Thymus (tissue), 14 donors: ENCODE data around the gene ADRB2. TPM values are rescaled to one million over a fixed set of nuclear protein-coding genes. Genes with fewer than 3 reads are reported as not detected.

Experiments used
- DNase-seq, 9 donors: peaks; one replicate each; pipeline ENCODE4 v3.0.0-alpha.2; 2013; ENCODE audit warnings: low spot score in 9 of 9, low read depth in 6 of 9, missing footprints in 1 of 9
- H3K27ac ChIP-seq, 2 donors: one replicate each; pipeline ENCODE4 v1.5.1; 2013; ENCODE audit warnings: control low read depth in 1 of 2, low read depth in 1 of 2, low read length in 1 of 2, mild to moderate bottlenecking in 1 of 2, moderate library complexity in 1 of 2
- H3K27me3 ChIP-seq, 2 donors: one replicate each; pipeline ENCODE4 v1.5.1; 2013; ENCODE audit warnings: low read length in 1 of 2; ENCODE audit not compliant: control insufficient read depth in 2 of 2, insufficient read depth in 1 of 2
- H3K36me3 ChIP-seq, 2 donors: one replicate each; pipeline ENCODE4 v1.5.1; 2013; ENCODE audit warnings: low read length in 1 of 2, mild to moderate bottlenecking in 1 of 2, moderate library complexity in 1 of 2; ENCODE audit not compliant: control insufficient read depth in 2 of 2, insufficient read depth in 2 of 2
- H3K4me1 ChIP-seq, 2 donors: one replicate each; pipeline ENCODE4 v1.5.1; 2013; ENCODE audit warnings: low read length in 2 of 2; ENCODE audit not compliant: control insufficient read depth in 2 of 2, insufficient read depth in 2 of 2
- H3K4me3 ChIP-seq, 2 donors: one replicate each; pipeline ENCODE4 v1.5.1; 2013; ENCODE audit warnings: low read length in 2 of 2, control low read depth in 1 of 2, mild to moderate bottlenecking in 1 of 2
- H3K9me3 ChIP-seq, 2 donors: one replicate each; pipeline ENCODE4 v1.5.1; 2013; ENCODE audit warnings: low read length in 1 of 2, mild to moderate bottlenecking in 1 of 2; ENCODE audit not compliant: control insufficient read depth in 2 of 2, insufficient read depth in 1 of 2
- WGBS: extraction: QIAGEN DNeasy Blood & Tissue Kit; methylation state at CpG from one replicate; pipeline ENCODE4 v1.1.7; 2013; 5-methylcytosine and 5-hydroxymethylcytosine counted together
- long read RNA-seq, 10 donors: transcript quantifications; one replicate each; lab custom pipeline, GENCODE V29; 2026
- polyA plus RNA-seq: library from polyadenylated mRNA; stranded (reverse); fragments of 200-250 nt; gene quantifications from one replicate; pipeline ENCODE4 v1.2.3, GENCODE V29; 2013
- total RNA-seq: library from RNA; stranded (reverse); fragments of 120-200 nt; gene quantifications from one replicate; pipeline ENCODE4 v1.2.4, GENCODE V29; 2013
- donor health status: healthy.

The ADRB2 gene
- total RNA-seq (2.2 TPM), polyA plus RNA-seq (1.9 TPM)
- long read RNA-seq, donor 1 = 0 reads
- long read RNA-seq, donor 2 = 0 reads
- long read RNA-seq, donor 3, partial matches to known transcripts = 0 of 3 reads
- long read RNA-seq, donor 3, other reads (novel, unspliced or antisense) = 0 of 3 reads
- long read RNA-seq, donor 4, partial matches to known transcripts = 0 of 1 reads
- long read RNA-seq, donor 4, other reads (novel, unspliced or antisense) = 0 of 1 reads
- long read RNA-seq, donor 5, transcript ADRB2-201 (1 exons, 3,443 nt) = major isoform, 6 of 6 reads
- long read RNA-seq, donor 5, partial matches to known transcripts = 0 of 6 reads
- long read RNA-seq, donor 5, other reads (novel, unspliced or antisense) = 0 of 6 reads
- long read RNA-seq, donor 6 = 0 reads
- long read RNA-seq, donor 7, partial matches to known transcripts = 0 of 2 reads
- long read RNA-seq, donor 7, other reads (novel, unspliced or antisense) = 0 of 2 reads
- long read RNA-seq, donor 8, partial matches to known transcripts = 0 of 1 reads
- long read RNA-seq, donor 8, other reads (novel, unspliced or antisense) = 0 of 1 reads
- long read RNA-seq, donor 9, transcript ADRB2-201 (1 exons, 3,443 nt) = major isoform, 5 of 5 reads
- long read RNA-seq, donor 9, partial matches to known transcripts = 0 of 5 reads
- long read RNA-seq, donor 9, other reads (novel, unspliced or antisense) = 0 of 5 reads
- long read RNA-seq, donor 10, partial matches to known transcripts = 0 of 1 reads
- long read RNA-seq, donor 10, other reads (novel, unspliced or antisense) = 0 of 1 reads

DNA sequence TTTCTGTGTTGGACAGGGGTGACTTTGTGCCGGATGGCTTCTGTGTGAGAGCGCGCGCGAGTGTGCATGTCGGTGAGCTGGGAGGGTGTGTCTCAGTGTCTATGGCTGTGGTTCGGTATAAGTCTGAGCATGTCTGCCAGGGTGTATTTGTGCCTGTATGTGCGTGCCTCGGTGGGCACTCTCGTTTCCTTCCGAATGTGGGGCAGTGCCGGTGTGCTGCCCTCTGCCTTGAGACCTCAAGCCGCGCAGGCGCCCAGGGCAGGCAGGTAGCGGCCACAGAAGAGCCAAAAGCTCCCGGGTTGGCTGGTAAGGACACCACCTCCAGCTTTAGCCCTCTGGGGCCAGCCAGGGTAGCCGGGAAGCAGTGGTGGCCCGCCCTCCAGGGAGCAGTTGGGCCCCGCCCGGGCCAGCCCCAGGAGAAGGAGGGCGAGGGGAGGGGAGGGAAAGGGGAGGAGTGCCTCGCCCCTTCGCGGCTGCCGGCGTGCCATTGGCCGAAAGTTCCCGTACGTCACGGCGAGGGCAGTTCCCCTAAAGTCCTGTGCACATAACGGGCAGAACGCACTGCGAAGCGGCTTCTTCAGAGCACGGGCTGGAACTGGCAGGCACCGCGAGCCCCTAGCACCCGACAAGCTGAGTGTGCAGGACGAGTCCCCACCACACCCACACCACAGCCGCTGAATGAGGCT is at the start of gene ADRB2:
Gene ADRB2 (plus strand): TSS at position 559 of the 686 bp plus-strand sequence. CDS start 221 bp downstream, outside the sequence.
- peaks cover 4 to 13% of the 10 kb centered on the region in 2 donors for H3K4me1 ChIP-seq
- DNase-seq = peak; percentile 69 to 92 (median 81)
- no peaks in the 10 kb centered on the region for H3K36me3 ChIP-seq
- H3K27ac ChIP-seq = peak within 1 kb of the TSS; percentile 68 to 90
- H3K27me3 ChIP-seq = peaks cover 4 to 32% of the 10 kb centered on the region in 2 donors
- H3K4me3 ChIP-seq = peak within 1 kb of the TSS; percentile 64 to 69
- WGBS = under 1% methylated on average over 42 of the region's 42 CpGs
- peaks cover 0 to 2% of the 10 kb centered on the region in 2 donors for H3K9me3 ChIP-seq

DNA sequence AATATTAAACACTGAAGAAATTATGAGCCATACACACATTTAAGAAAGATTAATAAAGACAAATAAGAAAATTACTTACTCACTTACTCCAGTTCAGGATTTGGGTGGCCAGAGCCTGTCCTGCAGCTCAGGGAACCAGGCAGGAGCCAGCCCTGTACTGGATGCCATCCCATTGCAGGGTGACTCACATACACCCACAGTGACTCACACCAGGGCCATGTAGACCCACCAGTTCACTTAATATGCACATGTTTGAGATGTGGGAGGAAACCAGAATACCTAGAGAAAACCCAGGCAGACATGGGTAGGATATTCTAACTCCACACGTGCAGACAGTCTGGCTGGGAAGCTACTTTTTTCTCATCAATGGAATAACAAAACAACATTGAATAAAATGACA is 49.6 kb upstream of the ADRB2 start:
- Histone ChIP-seq H3K27ac (no peak overlapping the region), H3K4me1 (no peaks in the 10 kb centered on the region), H3K9me3 (no peaks in the 10 kb centered on the region), H3K36me3 (no peaks in the 10 kb centered on the region), H3K27me3 (no peaks in the 10 kb centered on the region), H3K4me3 (no peak overlapping the region)
- 94% methylated on average over 1 of the region's 1 CpG for WGBS
- DNase-seq = no peak

DNA sequence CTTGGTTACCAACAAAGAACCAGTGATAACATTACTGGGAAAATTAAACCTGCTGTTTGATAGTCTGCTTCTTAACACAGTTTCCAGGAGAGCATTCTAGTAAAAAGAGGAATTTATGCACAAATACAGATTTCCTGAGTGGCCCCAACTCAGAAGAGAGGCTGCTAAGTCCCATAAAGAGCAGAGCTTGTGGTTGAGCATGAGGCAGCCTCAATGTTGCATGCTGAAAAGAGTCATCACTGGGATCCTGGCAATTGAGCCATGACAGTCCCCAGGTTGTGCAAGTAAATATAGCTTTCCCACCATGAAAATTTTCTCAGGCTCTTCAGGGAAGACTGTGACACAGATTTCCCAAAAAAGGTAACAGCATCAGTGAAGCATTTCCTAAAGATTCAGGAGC is 47.5 kb upstream of the ADRB2 start:
- Histone ChIP-seq H3K36me3 (no peaks in the 10 kb centered on the region), H3K27me3 (no peaks in the 10 kb centered on the region), H3K27ac (no peak overlapping the region), H3K4me3 (no peak overlapping the region), H3K4me1 (no peaks in the 10 kb centered on the region), H3K9me3 (no peaks in the 10 kb centered on the region)
- DNase-seq = no peak

DNA sequence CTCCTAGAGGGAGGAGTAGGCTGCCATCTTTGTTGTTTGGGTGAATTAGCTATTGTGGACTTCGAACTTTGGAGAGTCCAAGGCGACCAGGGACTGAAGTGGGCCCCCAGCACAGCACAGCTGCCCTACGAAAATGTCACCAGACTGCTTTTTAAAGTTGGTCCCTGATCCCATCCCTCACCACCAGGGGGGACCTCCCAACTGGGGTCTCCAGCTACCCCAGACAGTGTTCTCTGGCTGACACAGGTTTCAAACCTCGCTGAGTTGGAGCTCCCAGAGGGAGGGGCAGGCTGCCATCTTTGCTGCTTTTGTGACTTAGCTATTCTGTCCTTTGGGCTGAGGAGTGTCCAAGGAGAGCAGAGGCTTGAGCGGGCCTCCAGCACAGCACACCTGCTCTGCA is 45.7 kb upstream of the ADRB2 start:
- DNase-seq = no peak
- Histone ChIP-seq H3K36me3 (no peaks in the 10 kb centered on the region), H3K27me3 (no peaks in the 10 kb centered on the region), H3K27ac (no peak overlapping the region), H3K4me3 (no peak overlapping the region), H3K9me3 (no peaks in the 10 kb centered on the region), H3K4me1 (no peaks in the 10 kb centered on the region)
- 97% methylated on average over 5 of the region's 5 CpGs for WGBS

DNA sequence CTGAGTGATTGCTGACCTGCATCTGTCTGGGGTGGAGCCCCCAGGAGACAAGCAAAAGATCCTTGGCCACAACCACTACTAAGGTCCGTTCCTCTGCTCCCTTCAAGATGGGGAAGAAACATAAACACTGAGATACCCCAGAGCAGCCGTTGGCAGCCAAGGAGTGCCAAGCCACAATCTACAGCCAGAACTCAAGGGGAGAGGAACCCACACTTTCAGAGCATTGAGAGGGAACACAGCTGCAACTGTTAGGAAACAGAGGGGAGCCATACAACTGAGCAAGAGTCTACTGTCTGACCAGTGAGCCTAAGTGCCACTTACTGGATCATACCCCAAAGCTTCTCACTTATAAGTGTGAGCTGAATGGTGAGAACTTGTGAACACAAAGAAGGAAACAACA is 44.6 kb upstream of the ADRB2 start:
- H3K4me3 ChIP-seq = no peak overlapping the region
- no peaks in the 10 kb centered on the region for H3K9me3 ChIP-seq
- H3K27ac ChIP-seq = no peak overlapping the region
- DNase-seq = no peak
- no peaks in the 10 kb centered on the region for H3K4me1 ChIP-seq
- no peaks in the 10 kb centered on the region for H3K27me3 ChIP-seq
- 21% methylated on average over 2 of the region's 2 CpGs for WGBS
- H3K36me3 ChIP-seq = no peaks in the 10 kb centered on the region

DNA sequence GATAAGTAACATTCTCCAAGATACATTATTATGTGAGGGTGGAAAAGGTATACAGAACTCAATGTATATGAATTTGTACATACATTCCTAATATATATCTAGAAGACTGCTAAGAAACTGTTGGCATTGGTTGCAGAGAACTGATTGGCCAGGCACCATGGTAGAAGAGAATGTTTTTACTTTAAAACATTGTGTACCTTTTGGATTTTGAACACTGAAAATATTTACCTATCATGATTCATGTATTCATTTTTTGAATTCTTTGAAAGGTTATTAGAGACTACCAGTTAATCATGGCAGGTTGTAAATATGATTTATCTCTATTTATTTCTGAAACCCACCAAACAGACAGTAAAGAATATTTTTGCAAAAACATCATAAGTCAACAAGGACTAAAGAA is 41.2 kb upstream of the ADRB2 start:
- H3K4me3 ChIP-seq = no peak overlapping the region
- no peak overlapping the region for H3K27ac ChIP-seq
- no peaks in the 10 kb centered on the region for H3K9me3 ChIP-seq
- DNase-seq = no peak
- no peaks in the 10 kb centered on the region for H3K27me3 ChIP-seq
- H3K36me3 ChIP-seq = no peaks in the 10 kb centered on the region
- no peaks in the 10 kb centered on the region for H3K4me1 ChIP-seq

DNA sequence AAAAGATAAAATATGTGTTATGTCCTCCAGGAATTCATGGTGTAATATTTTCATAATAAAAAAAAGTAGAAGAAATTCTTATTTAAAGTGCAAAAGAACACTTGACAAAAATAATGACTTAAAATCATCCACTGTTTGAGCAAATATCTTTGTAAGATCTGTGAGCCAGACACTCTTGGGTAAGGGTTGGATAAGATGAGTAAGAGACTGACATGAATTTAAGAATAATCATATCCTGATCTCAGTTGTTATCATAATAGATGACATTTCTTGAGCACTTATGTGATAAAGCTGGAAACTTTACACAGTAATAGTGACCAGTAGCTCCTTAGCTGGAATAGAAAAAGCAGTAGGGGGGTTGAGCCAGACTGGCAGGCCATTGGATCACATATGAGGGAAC is 40.0 kb upstream of the ADRB2 start:
- no peaks in the 10 kb centered on the region for H3K36me3 ChIP-seq
- no peaks in the 10 kb centered on the region for H3K9me3 ChIP-seq
- no peak for DNase-seq
- H3K27me3 ChIP-seq = no peaks in the 10 kb centered on the region
- no peak overlapping the region for H3K27ac ChIP-seq
- no peak overlapping the region for H3K4me3 ChIP-seq
- H3K4me1 ChIP-seq = no peaks in the 10 kb centered on the region

DNA sequence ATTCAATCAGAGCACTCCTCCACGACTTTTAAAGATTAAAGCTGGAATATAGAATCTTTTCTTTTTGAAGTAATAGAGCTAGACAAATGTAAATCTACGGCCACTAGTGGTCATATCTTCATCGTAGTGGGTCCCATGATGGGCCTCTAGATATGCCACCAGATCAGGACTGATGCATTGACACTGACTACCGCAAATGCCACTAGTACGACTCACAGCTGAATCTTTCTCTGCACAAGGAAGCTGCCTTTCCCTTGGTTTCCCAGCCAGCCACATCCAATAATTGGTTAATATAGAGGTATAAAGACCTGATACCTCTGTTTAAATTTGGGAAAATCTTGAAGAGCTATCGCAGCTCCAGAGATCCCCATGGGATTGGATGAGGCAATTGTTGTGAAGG is 37.8 kb upstream of the ADRB2 start:
- Histone ChIP-seq H3K27me3 (no peaks in the 10 kb centered on the region), H3K4me1 (no peaks in the 10 kb centered on the region), H3K36me3 (no peaks in the 10 kb centered on the region), H3K27ac (no peak overlapping the region), H3K4me3 (no peak overlapping the region), H3K9me3 (no peaks in the 10 kb centered on the region)
- WGBS = 93% methylated on average over 6 of the region's 6 CpGs
- DNase-seq = no peak
